GM18520 (cell line): Measurements from ENCODE around the gene MMP20.
A peak's percentile ranks its signal among the peaks of the same experiment; 100 is the strongest.
"Not testable (repeated sequence)": the region's sequence is repeated elsewhere in the genome, so short reads cannot be mapped to it uniquely, and the experiment has no call there.

Experiments
- ATAC-seq: cut with Tn5 transposase; IDR thresholded peaks from one replicate; pipeline ENCODE4 v1.9.1; 2021; ENCODE audit not compliant: unreplicated experiment

MMP20 gene

GRCh38 chr11:102625177-102625576 lies at the start of gene MMP20:
Gene MMP20, minus strand, starts transcription at chr11:102625332. Its CDS starts 13 bp downstream, at chr11:102625319.
- ATAC-seq: no peak

GRCh38 chr11:102669664-102670063 lies 44.5 kb upstream of the MMP20 start:
- peak; percentile 78 for ATAC-seq

GRCh38 chr11:102666331-102666957 lies 41.3 kb upstream of the MMP20 start:
- ATAC-seq: no peak

- no peak for ATAC-seq
These were observed 39.0 kb upstream of the MMP20 start for GRCh38 chr11:102664001-102664752.

- ATAC-seq: no peak
These were observed 37.5 kb upstream of the MMP20 start for GRCh38 chr11:102662607-102663006.

- ATAC-seq: no peak
These were observed 35.9 kb upstream of the MMP20 start for GRCh38 chr11:102661040-102661439.

- no peak for ATAC-seq
These were observed 31.4 kb upstream of the MMP20 start for GRCh38 chr11:102656528-102656927.

GRCh38 chr11:102655547-102655946 lies 30.4 kb upstream of the MMP20 start:
- no peak for ATAC-seq

GRCh38 chr11:102654761-102655160 lies 29.6 kb upstream of the MMP20 start:
- no peak for ATAC-seq

GRCh38 chr11:102653744-102654291 lies 28.7 kb upstream of the MMP20 start:
- no peak for ATAC-seq

GRCh38 chr11:102647430-102647829 lies 22.3 kb upstream of the MMP20 start:
- ATAC-seq: no peak

GRCh38 chr11:102643941-102644340 lies 18.8 kb upstream of the MMP20 start:
- ATAC-seq: no peak

GRCh38 chr11:102640946-102641345 lies 15.8 kb upstream of the MMP20 start:
- no peak for ATAC-seq

GRCh38 chr11:102639656-102640055 lies 14.5 kb upstream of the MMP20 start:
- no peak for ATAC-seq

GRCh38 chr11:102637731-102638130 lies 12.6 kb upstream of the MMP20 start:
- no peak for ATAC-seq

GRCh38 chr11:102633385-102634026 lies 8.4 kb upstream of the MMP20 start:
- no peak for ATAC-seq

- no peak for ATAC-seq
These were observed 6.9 kb upstream of the MMP20 start for GRCh38 chr11:102632026-102632425.

- no peak for ATAC-seq
These were observed 5.7 kb upstream of the MMP20 start for GRCh38 chr11:102630598-102631448.

GRCh38 chr11:102629908-102630307 lies 4.8 kb upstream of the MMP20 start:
- not testable (repeated sequence) for ATAC-seq

GRCh38 chr11:102626676-102627075 lies 1.5 kb upstream of the MMP20 start:
- no peak for ATAC-seq

- ATAC-seq: no peak
These were observed 1.1 kb downstream of the MMP20 start for GRCh38 chr11:102623998-102624397.
